ENCODE measurements around the gene CFAP58. TPM values are rescaled to one million over a fixed set of nuclear protein-coding genes. Genes with fewer than 3 reads are reported as not detected.

Gene CFAP58
- total and polyA plus RNA-seq, 2 donors (not counting 3 experiments of a cell fraction or from before 2014, with no cell fraction given) = 0.07 to 0.29 TPM

DNA sequence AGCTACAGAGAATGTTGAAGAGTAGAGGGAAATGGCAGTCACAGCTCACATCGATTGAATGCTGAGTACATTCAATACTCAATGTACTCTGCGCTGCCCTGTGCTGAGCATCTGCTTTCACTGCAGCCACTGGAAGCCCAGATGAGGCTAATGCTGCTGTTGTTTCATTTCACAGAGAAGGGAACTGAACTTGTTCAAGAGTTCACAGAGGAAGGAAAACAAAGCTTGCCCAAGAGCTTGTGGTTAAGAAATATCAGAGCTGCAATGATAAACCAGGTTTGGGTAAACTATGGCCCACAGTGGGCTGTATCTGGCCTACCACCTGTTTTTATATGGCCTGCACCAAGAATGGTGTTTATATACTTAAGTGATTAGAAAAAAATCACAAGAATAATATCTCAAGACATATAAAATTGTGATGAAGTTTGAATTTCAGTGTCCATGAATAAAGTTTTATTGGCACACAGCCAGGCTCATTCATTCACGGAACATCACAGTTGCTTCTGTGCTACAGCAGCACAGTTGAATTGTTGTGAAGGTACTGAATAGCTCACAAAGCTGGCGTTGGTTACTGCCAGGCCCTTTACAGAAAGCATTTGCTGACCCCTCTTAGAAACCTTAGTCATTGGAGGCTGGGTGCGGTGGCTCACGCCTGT is 64.1 kb downstream of the CFAP58 start:
- BruUV-seq (replicated peaks) = no TSS peak
- H3K9ac ChIP-seq (replicated peaks; ENCODE audit: extremely low read depth, insufficient read depth, low read length) = no peak overlapping the region
- FAIRE-seq = no peak
- no peak overlapping the region for H3K4me3 ChIP-seq (replicated peaks in 1 of 3; ENCODE audit: insufficient read depth in 1 of 3, low read depth in 1 of 3, low read length in 3 of 3)
- H3K9me1 ChIP-seq (replicated peaks; ENCODE audit: control insufficient read depth, extremely low read depth, insufficient read depth, low read length) = no peaks in the 10 kb centered on the region
- CTCF ChIA-PET = interaction anchor here (0.8 kb wide), 1 partner anchor 64 kb away, joined by 3 read pairs; the partner anchor contains the start of gene CFAP58
- H4K20me1 ChIP-seq (replicated peaks; ENCODE audit: control insufficient read depth, extremely low read depth, insufficient read depth, low read length) = no peaks in the 10 kb centered on the region
- no peak overlapping the region for H2AFZ ChIP-seq (ENCODE audit: low read depth, low read length)
- no peak for TF ChIP-seq GATA2 (IDR thresholded peaks at IDR 0.05; ENCODE audit: insufficient read depth, insufficient read length, low read depth, low read length)
- H3K4me1 ChIP-seq (ENCODE audit: control insufficient read depth, extremely low read depth, insufficient read depth, low read length) = no peaks in the 10 kb centered on the region
- no peaks in the 10 kb centered on the region for H3K9me3 ChIP-seq (replicated peaks; ENCODE audit: control insufficient read depth, insufficient read depth, low read length)
- no peak overlapping the region for H3K4me2 ChIP-seq (ENCODE audit: insufficient read depth, low read length)
- POLR2A ChIA-PET = no interaction called here
- no peak overlapping the region for H3K27ac ChIP-seq (ENCODE audit: insufficient read depth, low read depth, low read length)
- no peaks in the 10 kb centered on the region for H3K36me3 ChIP-seq (ENCODE audit: control insufficient read depth in 2 of 2, extremely low read depth in 1 of 2, insufficient read depth in 2 of 2, low read length in 2 of 2)
- H3K27me3 ChIP-seq (ENCODE audit: control insufficient read depth in 2 of 2, insufficient read depth in 2 of 2, low read length in 2 of 2) = no peaks in the 10 kb centered on the region
- intact Hi-C loops (cut with micrococcal nuclease) (no loop called here), dilution Hi-C loops (cut with MboI; ENCODE audit: extremely low pct_ligation_motif_present, low sequenced_read_pairs) (no loop called here)
- H3K79me2 ChIP-seq (ENCODE audit: control insufficient read depth, insufficient read depth, low read length) = no peaks in the 10 kb centered on the region
- DNase-seq (ENCODE audit: low read depth, low spot score) = no peak

DNA sequence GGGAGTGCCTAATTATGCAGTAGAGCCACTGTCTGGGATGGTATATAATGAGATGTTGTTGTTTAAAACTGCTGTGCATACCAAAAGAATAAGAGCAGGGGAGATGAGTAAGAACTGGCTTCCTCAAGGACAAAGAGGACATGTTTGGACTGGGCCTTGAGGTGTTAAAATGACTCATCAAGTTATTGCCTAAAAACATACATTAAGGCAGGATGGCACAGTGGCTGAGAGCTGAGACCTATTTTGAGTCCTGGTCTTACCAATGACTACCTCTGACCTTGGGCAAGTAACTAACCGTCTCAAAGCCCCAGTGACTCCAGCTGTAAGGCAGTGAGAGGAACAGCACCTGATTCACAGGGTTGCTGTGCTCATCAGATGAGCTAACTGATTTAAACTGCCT is 71.1 kb downstream of the CFAP58 start:
- no peak overlapping the region for H3K4me2 ChIP-seq (ENCODE audit: insufficient read depth, low read length)
- CTCF ChIA-PET = no interaction called here
- intact Hi-C loops (cut with micrococcal nuclease) (no loop called here), dilution Hi-C loops (cut with MboI; ENCODE audit: extremely low pct_ligation_motif_present, low sequenced_read_pairs) (no loop called here)
- TF ChIP-seq, protein P1, sequence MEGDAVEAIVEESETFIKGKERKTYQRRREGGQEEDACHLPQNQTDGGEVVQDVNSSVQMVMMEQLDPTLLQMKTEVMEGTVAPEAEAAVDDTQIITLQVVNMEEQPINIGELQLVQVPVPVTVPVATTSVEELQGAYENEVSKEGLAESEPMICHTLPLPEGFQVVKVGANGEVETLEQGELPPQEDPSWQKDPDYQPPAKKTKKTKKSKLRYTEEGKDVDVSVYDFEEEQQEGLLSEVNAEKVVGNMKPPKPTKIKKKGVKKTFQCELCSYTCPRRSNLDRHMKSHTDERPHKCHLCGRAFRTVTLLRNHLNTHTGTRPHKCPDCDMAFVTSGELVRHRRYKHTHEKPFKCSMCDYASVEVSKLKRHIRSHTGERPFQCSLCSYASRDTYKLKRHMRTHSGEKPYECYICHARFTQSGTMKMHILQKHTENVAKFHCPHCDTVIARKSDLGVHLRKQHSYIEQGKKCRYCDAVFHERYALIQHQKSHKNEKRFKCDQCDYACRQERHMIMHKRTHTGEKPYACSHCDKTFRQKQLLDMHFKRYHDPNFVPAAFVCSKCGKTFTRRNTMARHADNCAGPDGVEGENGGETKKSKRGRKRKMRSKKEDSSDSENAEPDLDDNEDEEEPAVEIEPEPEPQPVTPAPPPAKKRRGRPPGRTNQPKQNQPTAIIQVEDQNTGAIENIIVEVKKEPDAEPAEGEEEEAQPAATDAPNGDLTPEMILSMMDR (IDR thresholded peaks at IDR 0.05; ENCODE audit: extremely low read depth in 1 of 2, insufficient read depth in 1 of 2, low read depth in 1 of 2, low read length in 2 of 2) = no peak
- no peak for TF ChIP-seq MYC (IDR thresholded peaks at IDR 0.05; ENCODE audit: low read depth, low read length)
- no peak for TF ChIP-seq GATA2 (IDR thresholded peaks at IDR 0.05; ENCODE audit: insufficient read depth, insufficient read length, low read depth, low read length)
- no peak for TF ChIP-seq POLR2AphosphoS5 (IDR thresholded peaks at IDR 0.05; ENCODE audit: insufficient read depth, low read depth, low read length)
- TF ChIP-seq, protein P2, sequence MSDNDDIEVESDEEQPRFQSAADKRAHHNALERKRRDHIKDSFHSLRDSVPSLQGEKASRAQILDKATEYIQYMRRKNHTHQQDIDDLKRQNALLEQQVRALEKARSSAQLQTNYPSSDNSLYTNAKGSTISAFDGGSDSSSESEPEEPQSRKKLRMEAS (IDR thresholded peaks at IDR 0.05; ENCODE audit: insufficient read depth, insufficient read length) = no peak
- TF ChIP-seq EZH2 (IDR thresholded peaks at IDR 0.05; ENCODE audit: borderline replicate concordance, low read depth, low read length, severe bottlenecking) = no peak
- TF ChIP-seq POLR2A (IDR thresholded peaks at IDR 0.05; ENCODE audit: low read depth, low read length) = no peak
- TF ChIP-seq FOS (IDR thresholded peaks at IDR 0.05; ENCODE audit: borderline replicate concordance, insufficient read depth, low read length) = no peak
- TF ChIP-seq JUN (IDR thresholded peaks at IDR 0.05; ENCODE audit: borderline replicate concordance, insufficient read depth, insufficient read length, low read depth) = no peak
- H3K79me2 ChIP-seq (ENCODE audit: control insufficient read depth, insufficient read depth, low read length) = no peaks in the 10 kb centered on the region
- no peaks in the 10 kb centered on the region for H3K36me3 ChIP-seq (ENCODE audit: control insufficient read depth in 2 of 2, extremely low read depth in 1 of 2, insufficient read depth in 2 of 2, low read length in 2 of 2)
- DNase-seq (ENCODE audit: low read depth, low spot score) = no peak
- no peaks in the 10 kb centered on the region for H3K4me1 ChIP-seq (ENCODE audit: control insufficient read depth, extremely low read depth, insufficient read depth, low read length)
- H3K4me3 ChIP-seq (replicated peaks in 1 of 3; ENCODE audit: insufficient read depth in 1 of 3, low read depth in 1 of 3, low read length in 3 of 3) = no peak overlapping the region
- H3K9me3 ChIP-seq (replicated peaks; ENCODE audit: control insufficient read depth, insufficient read depth, low read length) = no peaks in the 10 kb centered on the region
- no peak overlapping the region for H2AFZ ChIP-seq (ENCODE audit: low read depth, low read length)
- no peaks in the 10 kb centered on the region for H3K9me1 ChIP-seq (replicated peaks; ENCODE audit: control insufficient read depth, extremely low read depth, insufficient read depth, low read length)
- no peaks in the 10 kb centered on the region for H3K27me3 ChIP-seq (ENCODE audit: control insufficient read depth in 2 of 2, insufficient read depth in 2 of 2, low read length in 2 of 2)
- H3K9ac ChIP-seq (replicated peaks; ENCODE audit: extremely low read depth, insufficient read depth, low read length) = no peak overlapping the region
- POLR2A ChIA-PET = no interaction called here
- H3K27ac ChIP-seq (ENCODE audit: insufficient read depth, low read depth, low read length) = no peak overlapping the region
- no peaks in the 10 kb centered on the region for H4K20me1 ChIP-seq (replicated peaks; ENCODE audit: control insufficient read depth, extremely low read depth, insufficient read depth, low read length)
- FAIRE-seq = no peak
- BruUV-seq (replicated peaks) = no TSS peak
